GM10266 (cell line): ENCODE data around the gene PDK2.

ENCODE experiments used
- DNase-seq: peaks from one replicate; pipeline ENCODE4 v3.0.0; 2012; ENCODE audit errors: extremely low spot score
- TF ChIP-seq, protein P1 (sequence below): IDR thresholded peaks from 2 replicates; pipeline ENCODE4 v1.5.1; 2012; ENCODE audit warnings: mild to moderate bottlenecking, low read depth; ENCODE audit not compliant: control insufficient read depth, insufficient read depth; ENCODE audit errors: missing control alignments

The PDK2 gene

DNA sequence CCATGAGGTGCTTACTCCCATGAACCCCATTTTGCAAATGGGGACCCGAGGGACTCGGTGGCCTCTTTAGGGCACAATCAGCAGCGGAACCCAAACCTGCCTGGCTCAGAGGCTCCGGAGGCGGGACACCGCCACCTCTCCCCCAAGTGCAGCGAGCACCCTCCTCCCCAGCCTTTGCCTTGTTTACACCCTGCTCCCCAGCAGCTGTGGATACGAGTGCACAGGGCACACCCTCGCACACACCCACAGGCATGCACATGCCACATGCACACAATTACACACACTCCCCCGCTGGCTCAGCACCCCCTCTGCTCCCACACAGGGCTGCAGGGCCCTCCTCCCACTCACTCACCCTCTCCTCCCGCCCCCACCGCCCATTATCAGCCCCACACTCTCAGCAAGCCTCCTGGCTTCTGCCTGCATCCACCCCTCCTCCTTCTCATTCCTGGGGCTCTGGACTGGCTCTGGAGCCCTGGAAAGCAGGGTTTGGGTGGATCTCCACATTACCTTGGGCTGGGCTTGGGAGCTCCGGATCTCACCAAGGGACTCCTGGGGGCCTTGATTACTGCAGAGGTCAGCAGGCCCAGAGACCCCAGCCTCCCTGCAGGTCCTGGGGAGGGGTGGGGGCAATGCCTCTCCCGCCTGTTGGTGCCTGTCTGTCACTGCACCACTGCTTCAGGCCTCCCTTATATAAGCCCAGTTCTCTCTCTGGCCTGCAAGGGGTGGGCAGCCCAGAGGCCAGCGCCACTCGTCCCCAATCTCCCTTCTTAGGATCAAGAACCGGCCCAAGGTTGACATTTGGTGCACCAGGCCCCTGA, 6.4 kb downstream of the PDK2 start:
- TF ChIP-seq, protein P1, sequence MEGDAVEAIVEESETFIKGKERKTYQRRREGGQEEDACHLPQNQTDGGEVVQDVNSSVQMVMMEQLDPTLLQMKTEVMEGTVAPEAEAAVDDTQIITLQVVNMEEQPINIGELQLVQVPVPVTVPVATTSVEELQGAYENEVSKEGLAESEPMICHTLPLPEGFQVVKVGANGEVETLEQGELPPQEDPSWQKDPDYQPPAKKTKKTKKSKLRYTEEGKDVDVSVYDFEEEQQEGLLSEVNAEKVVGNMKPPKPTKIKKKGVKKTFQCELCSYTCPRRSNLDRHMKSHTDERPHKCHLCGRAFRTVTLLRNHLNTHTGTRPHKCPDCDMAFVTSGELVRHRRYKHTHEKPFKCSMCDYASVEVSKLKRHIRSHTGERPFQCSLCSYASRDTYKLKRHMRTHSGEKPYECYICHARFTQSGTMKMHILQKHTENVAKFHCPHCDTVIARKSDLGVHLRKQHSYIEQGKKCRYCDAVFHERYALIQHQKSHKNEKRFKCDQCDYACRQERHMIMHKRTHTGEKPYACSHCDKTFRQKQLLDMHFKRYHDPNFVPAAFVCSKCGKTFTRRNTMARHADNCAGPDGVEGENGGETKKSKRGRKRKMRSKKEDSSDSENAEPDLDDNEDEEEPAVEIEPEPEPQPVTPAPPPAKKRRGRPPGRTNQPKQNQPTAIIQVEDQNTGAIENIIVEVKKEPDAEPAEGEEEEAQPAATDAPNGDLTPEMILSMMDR = no peak
- no peak for DNase-seq

- no peak for DNase-seq
- TF ChIP-seq, protein P1 = no peak
These were observed 7.2 kb downstream of the PDK2 start for GRCh38 chr17:50102164-50102991.

- DNase-seq = no peak
- TF ChIP-seq, protein P1 = no peak
These were observed 8.1 kb downstream of the PDK2 start for GRCh38 chr17:50103252-50103651.

GRCh38 chr17:50103941-50104340, 8.8 kb downstream of the PDK2 start:
- no peak for DNase-seq
- TF ChIP-seq, protein P1 = no peak

GRCh38 chr17:50105811-50106210, 10.7 kb downstream of the PDK2 start:
- TF ChIP-seq, protein P1 = no peak
- DNase-seq = no peak

GRCh38 chr17:50106393-50107131, 11.4 kb downstream of the PDK2 start:
- no peak for DNase-seq
- TF ChIP-seq, protein P1 = no peak
